NB4 (cell line): ENCODE data around the gene NUDT4.
"Not testable (repeated sequence)": the region's sequence is repeated elsewhere in the genome, so short reads cannot be mapped to it uniquely, and the experiment has no call there.

Experiments
- MYC ChIP-seq: IDR thresholded peaks from 2 replicates; pipeline ENCODE4 v1.6.1; 2011; ENCODE audit warnings: low read depth, low read length
- POLR2A ChIP-seq: IDR thresholded peaks from 2 replicates; pipeline ENCODE4 v1.6.1; 2011; ENCODE audit warnings: mild to moderate bottlenecking; ENCODE audit not compliant: insufficient read length; ENCODE audit errors: extremely low read depth
- TF ChIP-seq, protein P1 (sequence below): IDR thresholded peaks from one replicate; pipeline ENCODE4 v1.5.1; 2012; ENCODE audit warnings: low read depth, low read length
- TF ChIP-seq, protein P2 (sequence below): IDR thresholded peaks from 2 replicates; pipeline ENCODE4 v1.6.1; 2011; ENCODE audit warnings: low read depth, low read length

DNA sequence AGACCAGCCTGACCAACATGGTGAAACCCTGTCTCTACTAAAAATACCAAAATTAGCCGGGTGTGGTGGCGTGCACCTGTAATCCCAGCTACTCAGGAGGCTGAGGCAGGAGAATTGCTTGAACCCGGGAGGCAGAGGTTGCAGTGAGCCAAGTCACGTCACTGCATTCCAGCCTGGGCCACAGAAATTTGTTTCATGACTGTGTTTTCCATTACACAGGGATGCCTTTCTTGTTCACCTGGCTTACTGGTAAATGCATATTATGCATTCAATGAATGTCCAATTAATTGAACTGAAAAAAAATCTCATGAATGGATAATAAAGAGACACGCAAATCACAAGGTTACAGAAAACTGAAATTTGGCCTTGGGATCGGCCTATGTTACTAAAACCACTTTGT lies 54.3 kb downstream of the NUDT4 start:
- TF ChIP-seq, protein P1, sequence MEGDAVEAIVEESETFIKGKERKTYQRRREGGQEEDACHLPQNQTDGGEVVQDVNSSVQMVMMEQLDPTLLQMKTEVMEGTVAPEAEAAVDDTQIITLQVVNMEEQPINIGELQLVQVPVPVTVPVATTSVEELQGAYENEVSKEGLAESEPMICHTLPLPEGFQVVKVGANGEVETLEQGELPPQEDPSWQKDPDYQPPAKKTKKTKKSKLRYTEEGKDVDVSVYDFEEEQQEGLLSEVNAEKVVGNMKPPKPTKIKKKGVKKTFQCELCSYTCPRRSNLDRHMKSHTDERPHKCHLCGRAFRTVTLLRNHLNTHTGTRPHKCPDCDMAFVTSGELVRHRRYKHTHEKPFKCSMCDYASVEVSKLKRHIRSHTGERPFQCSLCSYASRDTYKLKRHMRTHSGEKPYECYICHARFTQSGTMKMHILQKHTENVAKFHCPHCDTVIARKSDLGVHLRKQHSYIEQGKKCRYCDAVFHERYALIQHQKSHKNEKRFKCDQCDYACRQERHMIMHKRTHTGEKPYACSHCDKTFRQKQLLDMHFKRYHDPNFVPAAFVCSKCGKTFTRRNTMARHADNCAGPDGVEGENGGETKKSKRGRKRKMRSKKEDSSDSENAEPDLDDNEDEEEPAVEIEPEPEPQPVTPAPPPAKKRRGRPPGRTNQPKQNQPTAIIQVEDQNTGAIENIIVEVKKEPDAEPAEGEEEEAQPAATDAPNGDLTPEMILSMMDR: not testable (repeated sequence)
- TF ChIP-seq POLR2A, MYC: not testable (repeated sequence)
- TF ChIP-seq, protein P2, sequence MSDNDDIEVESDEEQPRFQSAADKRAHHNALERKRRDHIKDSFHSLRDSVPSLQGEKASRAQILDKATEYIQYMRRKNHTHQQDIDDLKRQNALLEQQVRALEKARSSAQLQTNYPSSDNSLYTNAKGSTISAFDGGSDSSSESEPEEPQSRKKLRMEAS: not testable (repeated sequence)
